Epithelial cell of proximal tubule (primary cell): Measurements from ENCODE around the gene P4HA2. TPM values are rescaled to one million over a fixed set of nuclear protein-coding genes. Genes with fewer than 3 reads are reported as not detected.
A peak's percentile ranks its signal among the peaks of the same experiment; 100 is the strongest.

Source experiments
- DNase-seq: peaks from one replicate; pipeline ENCODE4 v3.0.0-alpha.2; 2011; ENCODE audit warnings: low read depth
- H3K4me3 ChIP-seq: 2 replicates; pipeline ENCODE4 v1.5.1; 2011; ENCODE audit warnings: low read depth, mild to moderate bottlenecking, low read length
- CTCF ChIP-seq: conservative IDR thresholded peaks from 2 replicates; pipeline ENCODE4 v1.5.1; 2012; ENCODE audit warnings: low read depth, mild to moderate bottlenecking, low read length
- total RNA-seq: library from RNA; depleted of rRNA; stranded (reverse); fragments of >200 nt; gene quantifications from 2 replicates; pipeline ENCODE4 v1.2.3, GENCODE V29; 2015

Gene P4HA2
- total RNA-seq, 1 donor from 2014 or later = 92.0 TPM

- DNase-seq = no peak
- H3K4me3 ChIP-seq = no peak overlapping the region
- no peak for TF ChIP-seq CTCF
Measured at GRCh38 chr5:132243366-132243977, 15.8 kb upstream of the P4HA2 start.

GRCh38 chr5:132239776-132240175, 12.1 kb upstream of the P4HA2 start:
- H3K4me3 ChIP-seq = no peak overlapping the region
- no peak for DNase-seq
- no peak for TF ChIP-seq CTCF

- TF ChIP-seq CTCF = no peak
- no peak for DNase-seq
- H3K4me3 ChIP-seq = no peak overlapping the region
Measured at GRCh38 chr5:132238901-132239500, 11.3 kb upstream of the P4HA2 start.

- no peak for DNase-seq
- H3K4me3 ChIP-seq = no peak overlapping the region
- peak; percentile 88 for TF ChIP-seq CTCF
Measured at GRCh38 chr5:132238169-132238744, 10.6 kb upstream of the P4HA2 start.

- TF ChIP-seq CTCF = no peak
- H3K4me3 ChIP-seq = no peak overlapping the region
Measured at GRCh38 chr5:132237670-132238069, 10.0 kb upstream of the P4HA2 start.

GRCh38 chr5:132237141-132237540, 9.5 kb upstream of the P4HA2 start:
- no peak for DNase-seq
- H3K4me3 ChIP-seq = no peak overlapping the region
- TF ChIP-seq CTCF = peak; percentile 23

More at GRCh38 chr5:132237670-132238069, 10.0 kb upstream of the P4HA2 start:
- no peak for DNase-seq
